Neural cell (in vitro differentiated cells): ENCODE measurements around the gene SMG6.

Experiments used
- EP300 ChIP-seq: fragments of 450-650 bp; conservative IDR thresholded peaks from 2 replicates; pipeline ENCODE4 v1.6.1; 2014; ENCODE audit warnings: antibody characterized with exemption, mild to moderate bottlenecking, moderate library complexity; ENCODE audit not compliant: poor library complexity, severe bottlenecking
- POLR2AphosphoS5 ChIP-seq: IDR thresholded peaks from 2 replicates; pipeline ENCODE4 v1.6.1; 2012
- RAD21 ChIP-seq: fragments of 450-650 bp; conservative IDR thresholded peaks from 2 replicates; pipeline ENCODE4 v1.6.1; 2014; ENCODE audit warnings: antibody characterized with exemption, mild to moderate bottlenecking, moderate library complexity
- TAF1 ChIP-seq: IDR thresholded peaks from 2 replicates; pipeline ENCODE4 v1.6.1; 2012; ENCODE audit warnings: low read depth
- TF ChIP-seq, protein P1 (sequence below): fragments of 450-650 bp; IDR thresholded peaks from 2 replicates; pipeline ENCODE4 v1.5.1; 2014; ENCODE audit warnings: antibody characterized with exemption, mild to moderate bottlenecking, moderate library complexity; ENCODE audit not compliant: poor library complexity, severe bottlenecking
- TF ChIP-seq, protein P2 (sequence below): IDR thresholded peaks from 2 replicates; pipeline ENCODE4 v1.6.1; 2012; ENCODE audit warnings: borderline replicate concordance

DNA sequence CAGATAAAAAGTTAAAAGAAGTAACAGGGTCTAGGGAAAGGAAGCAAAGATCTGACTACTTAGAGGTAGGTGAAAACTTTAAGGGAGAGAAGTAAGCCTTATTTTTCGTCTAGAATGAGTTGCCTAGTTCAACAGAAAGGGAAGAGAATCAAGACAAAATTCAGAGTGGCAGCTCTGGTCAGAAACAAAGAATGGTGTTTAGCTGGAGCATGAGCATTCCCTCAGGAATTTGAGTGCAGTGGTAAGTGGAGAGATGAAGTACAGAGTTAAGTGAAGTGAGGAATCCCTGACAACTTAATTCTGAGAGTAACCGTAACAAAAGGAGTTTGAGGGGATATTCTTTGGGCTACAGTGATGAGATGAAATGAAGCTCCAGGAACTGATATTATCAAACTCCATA lies 11.5 kb downstream of the SMG6 start:
- TF ChIP-seq, protein P1, sequence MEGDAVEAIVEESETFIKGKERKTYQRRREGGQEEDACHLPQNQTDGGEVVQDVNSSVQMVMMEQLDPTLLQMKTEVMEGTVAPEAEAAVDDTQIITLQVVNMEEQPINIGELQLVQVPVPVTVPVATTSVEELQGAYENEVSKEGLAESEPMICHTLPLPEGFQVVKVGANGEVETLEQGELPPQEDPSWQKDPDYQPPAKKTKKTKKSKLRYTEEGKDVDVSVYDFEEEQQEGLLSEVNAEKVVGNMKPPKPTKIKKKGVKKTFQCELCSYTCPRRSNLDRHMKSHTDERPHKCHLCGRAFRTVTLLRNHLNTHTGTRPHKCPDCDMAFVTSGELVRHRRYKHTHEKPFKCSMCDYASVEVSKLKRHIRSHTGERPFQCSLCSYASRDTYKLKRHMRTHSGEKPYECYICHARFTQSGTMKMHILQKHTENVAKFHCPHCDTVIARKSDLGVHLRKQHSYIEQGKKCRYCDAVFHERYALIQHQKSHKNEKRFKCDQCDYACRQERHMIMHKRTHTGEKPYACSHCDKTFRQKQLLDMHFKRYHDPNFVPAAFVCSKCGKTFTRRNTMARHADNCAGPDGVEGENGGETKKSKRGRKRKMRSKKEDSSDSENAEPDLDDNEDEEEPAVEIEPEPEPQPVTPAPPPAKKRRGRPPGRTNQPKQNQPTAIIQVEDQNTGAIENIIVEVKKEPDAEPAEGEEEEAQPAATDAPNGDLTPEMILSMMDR: no peak
- TF ChIP-seq, protein P2, sequence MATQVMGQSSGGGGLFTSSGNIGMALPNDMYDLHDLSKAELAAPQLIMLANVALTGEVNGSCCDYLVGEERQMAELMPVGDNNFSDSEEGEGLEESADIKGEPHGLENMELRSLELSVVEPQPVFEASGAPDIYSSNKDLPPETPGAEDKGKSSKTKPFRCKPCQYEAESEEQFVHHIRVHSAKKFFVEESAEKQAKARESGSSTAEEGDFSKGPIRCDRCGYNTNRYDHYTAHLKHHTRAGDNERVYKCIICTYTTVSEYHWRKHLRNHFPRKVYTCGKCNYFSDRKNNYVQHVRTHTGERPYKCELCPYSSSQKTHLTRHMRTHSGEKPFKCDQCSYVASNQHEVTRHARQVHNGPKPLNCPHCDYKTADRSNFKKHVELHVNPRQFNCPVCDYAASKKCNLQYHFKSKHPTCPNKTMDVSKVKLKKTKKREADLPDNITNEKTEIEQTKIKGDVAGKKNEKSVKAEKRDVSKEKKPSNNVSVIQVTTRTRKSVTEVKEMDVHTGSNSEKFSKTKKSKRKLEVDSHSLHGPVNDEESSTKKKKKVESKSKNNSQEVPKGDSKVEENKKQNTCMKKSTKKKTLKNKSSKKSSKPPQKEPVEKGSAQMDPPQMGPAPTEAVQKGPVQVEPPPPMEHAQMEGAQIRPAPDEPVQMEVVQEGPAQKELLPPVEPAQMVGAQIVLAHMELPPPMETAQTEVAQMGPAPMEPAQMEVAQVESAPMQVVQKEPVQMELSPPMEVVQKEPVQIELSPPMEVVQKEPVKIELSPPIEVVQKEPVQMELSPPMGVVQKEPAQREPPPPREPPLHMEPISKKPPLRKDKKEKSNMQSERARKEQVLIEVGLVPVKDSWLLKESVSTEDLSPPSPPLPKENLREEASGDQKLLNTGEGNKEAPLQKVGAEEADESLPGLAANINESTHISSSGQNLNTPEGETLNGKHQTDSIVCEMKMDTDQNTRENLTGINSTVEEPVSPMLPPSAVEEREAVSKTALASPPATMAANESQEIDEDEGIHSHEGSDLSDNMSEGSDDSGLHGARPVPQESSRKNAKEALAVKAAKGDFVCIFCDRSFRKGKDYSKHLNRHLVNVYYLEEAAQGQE: no peak
- no peak for TF ChIP-seq POLR2AphosphoS5
- no peak for TF ChIP-seq EP300
- TF ChIP-seq RAD21: no peak
- no peak for TF ChIP-seq TAF1
